RWPE2 (cell line): Measurements from ENCODE around the gene TMEM131L.

Source experiments
- ATAC-seq: fragments of 200-7000 bp; cut with Tn5 transposase; 3 replicates; pipeline ENCODE4 v1.9.1; 2021; ENCODE audit warnings: low read depth
- DNase-seq: peaks from one replicate; pipeline ENCODE4 v3.0.0-alpha.2; 2020; ENCODE audit warnings: low spot score
- H3K27ac ChIP-seq: fragments of 450-650 bp; 2 replicates; pipeline ENCODE4 v1.5.1; 2017; ENCODE audit warnings: mild to moderate bottlenecking; ENCODE audit not compliant: poor library complexity, severe bottlenecking
- H3K27me3 ChIP-seq: fragments of 250-450 bp; sonication (Bioruptor Pico); 2 replicates; pipeline ENCODE4 v1.5.1; 2021; ENCODE audit warnings: mild to moderate bottlenecking, moderate library complexity; ENCODE audit not compliant: insufficient read depth, poor library complexity, severe bottlenecking
- H3K36me3 ChIP-seq: fragments of 250-450 bp; sonication (Bioruptor Pico); 2 replicates; pipeline ENCODE4 v1.5.1; 2020; ENCODE audit warnings: low read depth, mild to moderate bottlenecking, moderate library complexity
- H3K4me1 ChIP-seq: fragments of 250-450 bp; sonication (Bioruptor Pico); 2 replicates; pipeline ENCODE4 v1.5.1; 2021; ENCODE audit warnings: mild to moderate bottlenecking, moderate library complexity; ENCODE audit not compliant: insufficient read depth, poor library complexity, severe bottlenecking
- H3K4me3 ChIP-seq: fragments of 250-450 bp; sonication (Bioruptor Pico); 2 replicates; pipeline ENCODE4 v1.5.1; 2021; ENCODE audit warnings: mild to moderate bottlenecking, moderate library complexity; ENCODE audit not compliant: severe bottlenecking
- H3K9me3 ChIP-seq: fragments of 250-450 bp; sonication (Bioruptor Pico); 2 replicates; pipeline ENCODE4 v1.5.1; 2021; ENCODE audit warnings: mild to moderate bottlenecking, moderate library complexity; ENCODE audit not compliant: severe bottlenecking
- TF ChIP-seq, protein P1 (sequence below): fragments of 450-650 bp; IDR thresholded peaks from one replicate; pipeline ENCODE4 v1.5.1; 2017; ENCODE audit warnings: mild to moderate bottlenecking, moderate library complexity; ENCODE audit not compliant: poor library complexity, severe bottlenecking

TMEM131L gene

DNA sequence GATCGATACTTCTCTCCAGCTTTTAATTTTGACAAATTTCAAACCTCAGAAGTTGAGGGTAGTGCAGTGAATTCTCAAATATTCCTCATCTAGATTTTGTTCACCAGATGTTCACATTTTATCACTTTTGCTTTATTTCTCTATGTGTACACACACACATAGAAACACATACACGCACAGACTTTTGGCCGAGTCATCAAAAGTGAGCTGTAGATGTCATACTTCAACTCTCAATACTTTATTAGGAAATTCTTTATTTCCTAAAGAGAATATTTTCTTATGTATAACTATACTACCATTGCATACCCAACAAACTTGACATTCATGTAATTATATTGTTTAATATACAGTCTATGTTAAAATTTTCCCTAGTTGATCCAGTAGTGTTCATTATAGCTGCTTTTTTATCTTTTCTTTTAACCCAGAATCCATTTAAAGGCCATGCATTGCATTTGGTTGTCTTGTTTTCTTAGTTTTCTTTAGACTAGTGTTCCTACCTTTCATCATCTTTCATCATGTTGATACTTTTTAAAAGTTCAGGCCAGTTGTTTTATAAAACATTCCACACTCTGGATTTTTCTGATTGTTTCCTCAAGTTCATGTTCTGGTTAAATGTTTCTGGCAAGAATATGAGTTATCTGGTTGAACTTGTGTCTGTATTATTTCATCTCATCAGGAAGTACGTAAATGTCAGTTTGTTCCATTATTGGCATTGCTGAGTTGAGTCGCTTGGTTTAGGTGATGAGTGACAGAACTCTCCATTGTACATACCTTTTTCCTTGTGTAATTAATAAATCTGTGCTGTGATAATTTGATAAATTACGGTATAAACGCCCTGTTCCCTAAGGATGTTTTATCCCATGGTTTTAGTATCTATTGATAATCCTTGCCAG, 123.8 kb downstream of the TMEM131L start:
- H3K27me3 ChIP-seq = no peaks in the 10 kb centered on the region
- H3K27ac ChIP-seq = no peak overlapping the region
- ATAC-seq = no peak
- no peak overlapping the region for H3K4me3 ChIP-seq
- no peaks in the 10 kb centered on the region for H3K9me3 ChIP-seq
- H3K36me3 ChIP-seq = peaks cover 30% of the 10 kb centered on the region
- H3K4me1 ChIP-seq = no peaks in the 10 kb centered on the region
- TF ChIP-seq, protein P1, sequence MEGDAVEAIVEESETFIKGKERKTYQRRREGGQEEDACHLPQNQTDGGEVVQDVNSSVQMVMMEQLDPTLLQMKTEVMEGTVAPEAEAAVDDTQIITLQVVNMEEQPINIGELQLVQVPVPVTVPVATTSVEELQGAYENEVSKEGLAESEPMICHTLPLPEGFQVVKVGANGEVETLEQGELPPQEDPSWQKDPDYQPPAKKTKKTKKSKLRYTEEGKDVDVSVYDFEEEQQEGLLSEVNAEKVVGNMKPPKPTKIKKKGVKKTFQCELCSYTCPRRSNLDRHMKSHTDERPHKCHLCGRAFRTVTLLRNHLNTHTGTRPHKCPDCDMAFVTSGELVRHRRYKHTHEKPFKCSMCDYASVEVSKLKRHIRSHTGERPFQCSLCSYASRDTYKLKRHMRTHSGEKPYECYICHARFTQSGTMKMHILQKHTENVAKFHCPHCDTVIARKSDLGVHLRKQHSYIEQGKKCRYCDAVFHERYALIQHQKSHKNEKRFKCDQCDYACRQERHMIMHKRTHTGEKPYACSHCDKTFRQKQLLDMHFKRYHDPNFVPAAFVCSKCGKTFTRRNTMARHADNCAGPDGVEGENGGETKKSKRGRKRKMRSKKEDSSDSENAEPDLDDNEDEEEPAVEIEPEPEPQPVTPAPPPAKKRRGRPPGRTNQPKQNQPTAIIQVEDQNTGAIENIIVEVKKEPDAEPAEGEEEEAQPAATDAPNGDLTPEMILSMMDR = no peak
- DNase-seq = no peak

DNA sequence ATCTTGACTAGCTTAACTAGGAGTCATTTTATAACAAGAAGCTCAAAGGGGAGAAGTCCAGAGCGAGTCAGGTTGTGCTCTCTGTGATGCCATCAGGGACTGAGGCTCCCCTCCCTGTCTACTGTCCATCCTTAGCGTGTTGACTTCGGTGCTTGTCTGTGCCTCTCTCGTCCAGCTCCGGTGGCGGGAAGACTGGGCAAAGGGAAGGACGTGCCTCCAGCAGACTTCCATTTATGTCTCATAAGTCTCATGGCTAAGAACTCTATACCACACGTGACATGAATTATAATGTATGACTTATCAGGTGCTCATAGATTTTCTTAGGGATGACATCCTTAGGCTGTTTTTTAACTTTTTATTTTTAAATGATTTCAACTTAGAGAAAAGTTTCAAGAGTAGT, 125.3 kb downstream of the TMEM131L start:
- DNase-seq = no peak
- Histone ChIP-seq H3K36me3 (peaks cover 30% of the 10 kb centered on the region), H3K27ac (no peak overlapping the region), H3K27me3 (no peaks in the 10 kb centered on the region), H3K4me1 (no peaks in the 10 kb centered on the region), H3K9me3 (no peaks in the 10 kb centered on the region), H3K4me3 (no peak overlapping the region)
- ATAC-seq = no peak
- TF ChIP-seq, protein P1 = no peak

DNA sequence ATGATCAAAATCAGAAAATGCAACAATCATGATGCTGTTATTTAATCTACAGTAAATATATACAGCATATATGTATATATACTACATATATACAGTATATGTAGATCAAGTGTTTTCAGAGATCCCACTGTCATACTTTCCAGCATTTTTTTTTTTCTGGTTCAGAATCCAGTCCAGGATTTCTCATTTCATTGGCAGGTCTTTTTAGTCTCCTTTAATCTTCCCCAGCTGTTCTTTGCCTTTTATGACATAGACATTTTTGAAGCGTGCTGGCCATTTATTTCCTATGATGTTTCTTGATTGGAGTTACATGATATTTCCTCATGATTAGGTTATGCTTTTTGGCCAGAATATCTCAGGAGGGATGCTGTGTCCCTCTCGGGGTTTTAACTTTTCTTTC, 125.9 kb downstream of the TMEM131L start:
- TF ChIP-seq, protein P1 = no peak
- H3K27ac ChIP-seq = no peak overlapping the region
- H3K4me3 ChIP-seq = no peak overlapping the region
- ATAC-seq (no peak), DNase-seq (no peak)
- H3K36me3 ChIP-seq = peaks cover 36% of the 10 kb centered on the region
- no peaks in the 10 kb centered on the region for H3K27me3 ChIP-seq
- no peaks in the 10 kb centered on the region for H3K4me1 ChIP-seq
- H3K9me3 ChIP-seq = no peaks in the 10 kb centered on the region

DNA sequence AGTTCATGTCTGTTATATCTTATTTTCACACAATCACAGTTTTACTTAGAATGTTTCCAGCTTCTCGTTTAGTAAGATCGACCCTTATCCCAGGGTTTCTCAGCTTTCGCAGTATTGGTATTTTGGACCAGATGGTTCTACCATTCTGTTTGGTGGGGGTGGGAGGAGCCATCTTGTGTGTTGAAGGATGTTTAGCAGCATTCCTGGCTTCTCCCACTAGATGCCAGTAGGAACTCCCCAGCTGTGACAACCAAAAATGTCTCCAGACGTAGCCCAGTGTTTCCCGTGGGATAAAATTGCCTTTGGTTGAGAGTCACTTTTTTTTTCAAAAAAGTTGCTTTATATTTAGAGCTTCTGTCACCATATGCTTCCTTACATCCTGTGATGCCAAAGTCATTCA, 127.0 kb downstream of the TMEM131L start:
- H3K4me1 ChIP-seq = no peaks in the 10 kb centered on the region
- no peaks in the 10 kb centered on the region for H3K9me3 ChIP-seq
- H3K36me3 ChIP-seq = peaks cover 43% of the 10 kb centered on the region
- H3K27ac ChIP-seq = no peak overlapping the region
- no peak for ATAC-seq
- TF ChIP-seq, protein P1 = no peak
- H3K27me3 ChIP-seq = no peaks in the 10 kb centered on the region
- DNase-seq = no peak
- H3K4me3 ChIP-seq = no peak overlapping the region

GRCh38 chr4:153594210-153594609, 128.1 kb downstream of the TMEM131L start:
- H3K36me3 ChIP-seq = peaks cover 49% of the 10 kb centered on the region
- no peak for DNase-seq
- no peak overlapping the region for H3K27ac ChIP-seq
- ATAC-seq = no peak
- TF ChIP-seq, protein P1 = no peak
- no peaks in the 10 kb centered on the region for H3K4me1 ChIP-seq
- H3K4me3 ChIP-seq = no peak overlapping the region
- H3K9me3 ChIP-seq = no peaks in the 10 kb centered on the region
- H3K27me3 ChIP-seq = no peaks in the 10 kb centered on the region
